T-helper 2 cell treated with Interferon-gamma antibody and Interleukin-4, amounts not matched to agents 5 μg/mL and 100 μg/mL, for 36 hours (primary cell): ENCODE data around the gene ZDHHC11.
"Not testable (repeated sequence)": the region's sequence is repeated elsewhere in the genome, so short reads cannot be mapped to it uniquely, and the experiment has no call there.

Source experiments
- DNase-seq: peaks from one replicate; pipeline ENCODE4 v3.0.0; 2021; ENCODE audit warnings: low spot score
- H3K27ac Mint-ChIP-seq: one replicate; pipeline ENCODE4 v1.8.0; 2021; ENCODE audit warnings: mild to moderate bottlenecking, mixed read lengths
- H3K27me3 Mint-ChIP-seq: one replicate; pipeline ENCODE4 v1.8.0; 2021; ENCODE audit warnings: low read depth, mixed read lengths
- H3K36me3 Mint-ChIP-seq: one replicate; pipeline ENCODE4 v1.8.0; 2021; ENCODE audit warnings: low read depth, mixed read lengths
- H3K4me1 Mint-ChIP-seq: one replicate; pipeline ENCODE4 v1.8.0; 2021; ENCODE audit warnings: low read depth, mixed read lengths
- H3K4me3 Mint-ChIP-seq: one replicate; pipeline ENCODE4 v1.8.0; 2022; ENCODE audit warnings: mild to moderate bottlenecking, moderate library complexity, mixed read lengths
- H3K9me3 Mint-ChIP-seq: one replicate; pipeline ENCODE4 v1.8.0; 2021; ENCODE audit warnings: mixed read lengths

The ZDHHC11 gene

GRCh38 chr5:838431-838851 is 12.3 kb downstream of the ZDHHC11 start:
- H3K36me3 Mint-ChIP-seq, DNase-seq, H3K4me1 Mint-ChIP-seq, H3K27me3 Mint-ChIP-seq, H3K9me3 Mint-ChIP-seq, H3K4me3 Mint-ChIP-seq, H3K27ac Mint-ChIP-seq: not testable (repeated sequence)

GRCh38 chr5:837621-838121 is 13.1 kb downstream of the ZDHHC11 start:
- DNase-seq, H3K36me3 Mint-ChIP-seq, H3K4me3 Mint-ChIP-seq, H3K27me3 Mint-ChIP-seq, H3K9me3 Mint-ChIP-seq, H3K27ac Mint-ChIP-seq, H3K4me1 Mint-ChIP-seq: not testable (repeated sequence)

GRCh38 chr5:835933-836612 is 14.7 kb downstream of the ZDHHC11 start:
- H3K36me3 Mint-ChIP-seq, H3K4me1 Mint-ChIP-seq, H3K27ac Mint-ChIP-seq, H3K27me3 Mint-ChIP-seq, DNase-seq, H3K4me3 Mint-ChIP-seq, H3K9me3 Mint-ChIP-seq: not testable (repeated sequence)

GRCh38 chr5:834013-834412 is 16.8 kb downstream of the ZDHHC11 start:
- H3K4me3 Mint-ChIP-seq, H3K27ac Mint-ChIP-seq, H3K27me3 Mint-ChIP-seq, H3K4me1 Mint-ChIP-seq, DNase-seq, H3K9me3 Mint-ChIP-seq, H3K36me3 Mint-ChIP-seq: not testable (repeated sequence)

- not testable (repeated sequence) for H3K4me1 Mint-ChIP-seq, H3K27me3 Mint-ChIP-seq, H3K9me3 Mint-ChIP-seq, H3K4me3 Mint-ChIP-seq, DNase-seq, H3K27ac Mint-ChIP-seq, H3K36me3 Mint-ChIP-seq
Observed at GRCh38 chr5:828194-828593, 22.6 kb downstream of the ZDHHC11 start.

- not testable (repeated sequence) for H3K27ac Mint-ChIP-seq, H3K36me3 Mint-ChIP-seq, DNase-seq, H3K27me3 Mint-ChIP-seq, H3K9me3 Mint-ChIP-seq, H3K4me3 Mint-ChIP-seq, H3K4me1 Mint-ChIP-seq
Observed at GRCh38 chr5:825544-825943, 25.2 kb downstream of the ZDHHC11 start.

- DNase-seq: no peak
- H3K4me1 Mint-ChIP-seq: no peaks in the 10 kb centered on the region
- no peaks in the 10 kb centered on the region for H3K27me3 Mint-ChIP-seq
- no peaks in the 10 kb centered on the region for H3K9me3 Mint-ChIP-seq
- no peak overlapping the region for H3K27ac Mint-ChIP-seq
- peaks cover 14% of the 10 kb centered on the region for H3K36me3 Mint-ChIP-seq
- H3K4me3 Mint-ChIP-seq: no peak overlapping the region
Observed at GRCh38 chr5:821504-821903, 29.3 kb downstream of the ZDHHC11 start.

- H3K27me3 Mint-ChIP-seq: no peaks in the 10 kb centered on the region
- H3K27ac Mint-ChIP-seq: peak overlapping the region; percentile 12
- DNase-seq: no peak
- peaks cover 14% of the 10 kb centered on the region for H3K36me3 Mint-ChIP-seq
- H3K9me3 Mint-ChIP-seq: peaks cover 5% of the 10 kb centered on the region
- H3K4me1 Mint-ChIP-seq: no peaks in the 10 kb centered on the region
- H3K4me3 Mint-ChIP-seq: no peak overlapping the region
Observed at GRCh38 chr5:820245-820644, 30.5 kb downstream of the ZDHHC11 start.

GRCh38 chr5:819078-819477 is 31.7 kb downstream of the ZDHHC11 start:
- Mint-ChIP-seq H3K27ac (no peak overlapping the region), H3K27me3 (no peaks in the 10 kb centered on the region), H3K4me3 (no peak overlapping the region), H3K36me3 (peaks cover 14% of the 10 kb centered on the region), H3K9me3 (peaks cover 5% of the 10 kb centered on the region), H3K4me1 (no peaks in the 10 kb centered on the region)
- DNase-seq: no peak

GRCh38 chr5:816176-816575 is 34.6 kb downstream of the ZDHHC11 start:
- Mint-ChIP-seq H3K27ac (no peak overlapping the region), H3K4me3 (no peak overlapping the region), H3K9me3 (peaks cover 5% of the 10 kb centered on the region), H3K27me3 (no peaks in the 10 kb centered on the region), H3K4me1 (no peaks in the 10 kb centered on the region), H3K36me3 (peaks cover 6% of the 10 kb centered on the region)
- no peak for DNase-seq

- Mint-ChIP-seq H3K9me3 (peaks cover 5% of the 10 kb centered on the region), H3K4me1 (no peaks in the 10 kb centered on the region), H3K36me3 (peaks cover 6% of the 10 kb centered on the region), H3K4me3 (no peak overlapping the region), H3K27ac (no peak overlapping the region), H3K27me3 (no peaks in the 10 kb centered on the region)
- DNase-seq: no peak
Observed at GRCh38 chr5:815449-815848, 35.3 kb downstream of the ZDHHC11 start.

GRCh38 chr5:813575-813974 is 37.2 kb downstream of the ZDHHC11 start:
- H3K4me3 Mint-ChIP-seq, H3K27me3 Mint-ChIP-seq, DNase-seq, H3K4me1 Mint-ChIP-seq, H3K36me3 Mint-ChIP-seq, H3K27ac Mint-ChIP-seq, H3K9me3 Mint-ChIP-seq: not testable (repeated sequence)

GRCh38 chr5:811384-811783 is 39.4 kb downstream of the ZDHHC11 start:
- H3K9me3 Mint-ChIP-seq, H3K27me3 Mint-ChIP-seq, H3K36me3 Mint-ChIP-seq, DNase-seq, H3K4me1 Mint-ChIP-seq, H3K27ac Mint-ChIP-seq, H3K4me3 Mint-ChIP-seq: not testable (repeated sequence)

GRCh38 chr5:807719-808514 is 42.9 kb downstream of the ZDHHC11 start:
- not testable (repeated sequence) for H3K4me3 Mint-ChIP-seq, H3K4me1 Mint-ChIP-seq, H3K36me3 Mint-ChIP-seq, DNase-seq, H3K27me3 Mint-ChIP-seq, H3K9me3 Mint-ChIP-seq, H3K27ac Mint-ChIP-seq
